ENCODE data around the gene SGCE. TPM values are rescaled to one million over a fixed set of nuclear protein-coding genes. Genes with fewer than 3 reads are reported as not detected.

Gene SGCE
- total and polyA plus RNA-seq, 2 experiments from 2014 or later = 77.6 to 114 TPM

DNA sequence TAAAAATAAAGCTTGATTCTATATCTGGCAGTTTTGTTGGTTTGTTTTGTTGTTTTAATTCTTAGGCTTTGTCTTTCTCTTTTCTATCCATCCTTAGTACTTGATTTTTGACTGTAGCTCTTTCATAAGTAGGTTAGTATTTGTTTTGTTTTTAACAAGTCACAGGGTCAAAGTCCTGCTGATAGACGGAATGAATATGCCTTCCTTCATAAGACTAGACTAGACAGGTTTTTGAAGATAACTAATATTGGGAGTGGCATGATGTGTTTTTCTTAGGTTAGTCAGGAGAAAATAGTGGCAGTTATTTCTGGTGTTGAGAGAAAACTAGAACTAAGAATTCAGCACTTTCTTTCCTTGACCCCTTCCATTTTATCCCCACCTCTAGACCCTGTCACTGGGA, 96.0 kb downstream of the SGCE start:
- no peaks in the 10 kb centered on the region for H3K9me2 ChIP-seq (replicated peaks; ENCODE audit: insufficient read depth)
- no peak overlapping the region for H3K4me3 ChIP-seq
- H3K27ac ChIP-seq = peak overlapping the region; percentile 49
- H3K36me3 ChIP-seq (replicated peaks; ENCODE audit: insufficient read depth, low read depth) = no peaks in the 10 kb centered on the region
- peak overlapping the region; percentile 34 for H3K4me2 ChIP-seq
- peaks cover 4% of the 10 kb centered on the region for H3K4me1 ChIP-seq (ENCODE audit: insufficient read depth)
- no peaks in the 10 kb centered on the region for H3K27me3 ChIP-seq
- no peaks in the 10 kb centered on the region for H3K79me2 ChIP-seq
- H4K20me1 ChIP-seq (ENCODE audit: insufficient read depth, poor library complexity, severe bottlenecking) = no peaks in the 10 kb centered on the region
- DNase-seq (ENCODE audit: low spot score) = no peak
- H2AFZ ChIP-seq = no peak overlapping the region
- no peaks in the 10 kb centered on the region for H3K9me3 ChIP-seq (ENCODE audit: low read depth)
- WGBS (ENCODE audit: low lambda C conversion rate, missing lambda C conversion rate) = 52% methylated on average over 1 of the region's 1 CpG
- TF ChIP-seq EZH2 (IDR thresholded peaks at IDR 0.05; ENCODE audit: borderline replicate concordance) (no peak), EZH2phosphoT487 (IDR thresholded peaks at IDR 0.05; ENCODE audit: low read depth, severe bottlenecking, unreplicated experiment) (no peak)
- TF ChIP-seq, protein P1, sequence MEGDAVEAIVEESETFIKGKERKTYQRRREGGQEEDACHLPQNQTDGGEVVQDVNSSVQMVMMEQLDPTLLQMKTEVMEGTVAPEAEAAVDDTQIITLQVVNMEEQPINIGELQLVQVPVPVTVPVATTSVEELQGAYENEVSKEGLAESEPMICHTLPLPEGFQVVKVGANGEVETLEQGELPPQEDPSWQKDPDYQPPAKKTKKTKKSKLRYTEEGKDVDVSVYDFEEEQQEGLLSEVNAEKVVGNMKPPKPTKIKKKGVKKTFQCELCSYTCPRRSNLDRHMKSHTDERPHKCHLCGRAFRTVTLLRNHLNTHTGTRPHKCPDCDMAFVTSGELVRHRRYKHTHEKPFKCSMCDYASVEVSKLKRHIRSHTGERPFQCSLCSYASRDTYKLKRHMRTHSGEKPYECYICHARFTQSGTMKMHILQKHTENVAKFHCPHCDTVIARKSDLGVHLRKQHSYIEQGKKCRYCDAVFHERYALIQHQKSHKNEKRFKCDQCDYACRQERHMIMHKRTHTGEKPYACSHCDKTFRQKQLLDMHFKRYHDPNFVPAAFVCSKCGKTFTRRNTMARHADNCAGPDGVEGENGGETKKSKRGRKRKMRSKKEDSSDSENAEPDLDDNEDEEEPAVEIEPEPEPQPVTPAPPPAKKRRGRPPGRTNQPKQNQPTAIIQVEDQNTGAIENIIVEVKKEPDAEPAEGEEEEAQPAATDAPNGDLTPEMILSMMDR (IDR thresholded peaks at IDR 0.05; ENCODE audit: poor library complexity) = no peak

- no peak for DNase-seq (ENCODE audit: low spot score)
- H2AFZ ChIP-seq = no peak overlapping the region
- no peak overlapping the region for H3K4me2 ChIP-seq
- H3K9me2 ChIP-seq (replicated peaks; ENCODE audit: insufficient read depth) = no peaks in the 10 kb centered on the region
- TF ChIP-seq EZH2 (IDR thresholded peaks at IDR 0.05; ENCODE audit: borderline replicate concordance) = no peak
- TF ChIP-seq, protein P1 (IDR thresholded peaks at IDR 0.05; ENCODE audit: poor library complexity) = no peak
- peaks cover 4% of the 10 kb centered on the region for H3K4me1 ChIP-seq (ENCODE audit: insufficient read depth)
- no peak overlapping the region for H3K4me3 ChIP-seq
- no peaks in the 10 kb centered on the region for H3K79me2 ChIP-seq
- H3K36me3 ChIP-seq (replicated peaks; ENCODE audit: insufficient read depth, low read depth) = no peaks in the 10 kb centered on the region
- H3K27me3 ChIP-seq = no peaks in the 10 kb centered on the region
- H3K27ac ChIP-seq = no peak overlapping the region
- no peaks in the 10 kb centered on the region for H3K9me3 ChIP-seq (ENCODE audit: low read depth)
- no peaks in the 10 kb centered on the region for H4K20me1 ChIP-seq (ENCODE audit: insufficient read depth, poor library complexity, severe bottlenecking)
These were observed 98.7 kb downstream of the SGCE start for GRCh38 chr7:94557215-94557614.

DNA sequence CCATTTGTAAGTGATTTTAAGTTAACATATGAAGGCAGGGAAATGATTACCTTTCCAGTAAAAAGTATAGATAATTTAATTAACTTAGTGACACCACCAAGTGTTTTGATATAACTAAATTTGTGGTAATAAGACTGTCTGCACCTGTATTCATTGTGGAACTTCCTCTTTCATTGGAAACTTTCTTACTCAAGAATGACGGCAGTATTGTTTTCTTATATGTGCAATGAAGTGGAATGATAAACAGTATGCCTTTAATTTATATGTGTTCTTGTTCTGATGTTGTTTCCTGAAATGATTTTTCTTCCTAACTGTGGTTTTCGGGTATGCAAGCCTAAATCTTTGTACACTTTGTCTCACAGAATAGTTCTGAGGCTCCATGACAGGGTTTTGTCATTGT, 99.9 kb downstream of the SGCE start:
- no peak for TF ChIP-seq EZH2 (IDR thresholded peaks at IDR 0.05; ENCODE audit: borderline replicate concordance)
- no peak for TF ChIP-seq EZH2phosphoT487 (IDR thresholded peaks at IDR 0.05; ENCODE audit: low read depth, severe bottlenecking, unreplicated experiment)
- TF ChIP-seq, protein P1 (IDR thresholded peaks at IDR 0.05; ENCODE audit: poor library complexity) = no peak
- Histone ChIP-seq H3K36me3 (replicated peaks; ENCODE audit: insufficient read depth, low read depth) (no peaks in the 10 kb centered on the region), H4K20me1 (ENCODE audit: insufficient read depth, poor library complexity, severe bottlenecking) (no peaks in the 10 kb centered on the region), H3K4me3 (no peak overlapping the region), H3K79me2 (no peaks in the 10 kb centered on the region), H3K9me2 (replicated peaks; ENCODE audit: insufficient read depth) (no peaks in the 10 kb centered on the region), H3K27ac (no peak overlapping the region), H3K4me2 (no peak overlapping the region), H2AFZ (no peak overlapping the region), H3K4me1 (ENCODE audit: insufficient read depth) (peaks cover 4% of the 10 kb centered on the region), H3K9me3 (ENCODE audit: low read depth) (no peaks in the 10 kb centered on the region), H3K27me3 (no peaks in the 10 kb centered on the region)
- WGBS (ENCODE audit: low lambda C conversion rate, missing lambda C conversion rate) = 98% methylated on average over 2 of the region's 2 CpGs
- no peak for DNase-seq (ENCODE audit: low spot score)

GRCh38 chr7:94547126-94547525, 108.8 kb downstream of the SGCE start:
- DNase-seq (ENCODE audit: low spot score) = no peak
- Histone ChIP-seq H3K9me3 (ENCODE audit: low read depth) (no peaks in the 10 kb centered on the region), H3K4me3 (no peak overlapping the region), H3K27ac (no peak overlapping the region), H2AFZ (no peak overlapping the region), H4K20me1 (ENCODE audit: insufficient read depth, poor library complexity, severe bottlenecking) (no peaks in the 10 kb centered on the region), H3K79me2 (no peaks in the 10 kb centered on the region), H3K27me3 (no peaks in the 10 kb centered on the region), H3K4me1 (ENCODE audit: insufficient read depth) (no peaks in the 10 kb centered on the region), H3K36me3 (replicated peaks; ENCODE audit: insufficient read depth, low read depth) (no peaks in the 10 kb centered on the region), H3K4me2 (no peak overlapping the region), H3K9me2 (replicated peaks; ENCODE audit: insufficient read depth) (no peaks in the 10 kb centered on the region)
- TF ChIP-seq EZH2phosphoT487 (IDR thresholded peaks at IDR 0.05; ENCODE audit: low read depth, severe bottlenecking, unreplicated experiment) (no peak), EZH2 (IDR thresholded peaks at IDR 0.05; ENCODE audit: borderline replicate concordance) (no peak)
- TF ChIP-seq, protein P1 (IDR thresholded peaks at IDR 0.05; ENCODE audit: poor library complexity) = no peak
- 88% methylated on average over 1 of the region's 1 CpG for WGBS (ENCODE audit: low lambda C conversion rate, missing lambda C conversion rate)

Measured in hepatocyte (in vitro differentiated cells).